T follicular helper cell (primary cell): ENCODE measurements around the gene RPL21.
"Not testable (repeated sequence)": the region's sequence is repeated elsewhere in the genome, so short reads cannot be mapped to it uniquely, and the experiment has no call there.

Experiments used
- DNase-seq: peaks from one replicate; pipeline ENCODE4 v3.0.0-alpha.2; 2020; ENCODE audit warnings: low read depth
- total RNA-seq, 2 experiments: gene quantifications; one replicate each; lab custom pipeline; 2026; lab: John Stamatoyannopoulos, UW

The RPL21 gene
- 779 to 873 reads per million in 2 experiments for total RNA-seq

- peak; percentile 85 for DNase-seq
Observed at GRCh38 chr13:27251166-27252091, at the start of gene RPL21. TSS of gene RPL21 (plus strand) at chr13:27251558. CDS start at chr13:27253777, 2,219 bp downstream.

DNA sequence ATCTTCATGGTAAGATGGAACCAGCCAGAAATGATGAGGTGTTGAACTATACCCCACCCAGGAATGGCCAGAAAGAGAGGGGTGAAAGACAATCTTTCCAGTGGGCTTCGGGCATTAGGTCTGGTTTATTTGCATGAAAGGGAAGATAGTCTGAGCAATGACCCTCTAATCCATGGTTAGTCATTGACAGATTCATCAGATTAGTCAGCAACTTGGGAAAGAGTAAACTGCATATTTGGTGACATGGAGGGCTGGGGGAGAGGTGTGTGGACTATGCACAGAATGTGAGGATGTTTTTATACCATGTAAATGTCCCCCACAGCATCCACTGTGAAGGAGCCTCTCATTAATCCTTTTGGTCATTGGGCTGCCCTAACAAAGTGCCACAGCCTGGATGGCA lies 49.7 kb upstream of the RPL21 start:
- DNase-seq: no peak

DNA sequence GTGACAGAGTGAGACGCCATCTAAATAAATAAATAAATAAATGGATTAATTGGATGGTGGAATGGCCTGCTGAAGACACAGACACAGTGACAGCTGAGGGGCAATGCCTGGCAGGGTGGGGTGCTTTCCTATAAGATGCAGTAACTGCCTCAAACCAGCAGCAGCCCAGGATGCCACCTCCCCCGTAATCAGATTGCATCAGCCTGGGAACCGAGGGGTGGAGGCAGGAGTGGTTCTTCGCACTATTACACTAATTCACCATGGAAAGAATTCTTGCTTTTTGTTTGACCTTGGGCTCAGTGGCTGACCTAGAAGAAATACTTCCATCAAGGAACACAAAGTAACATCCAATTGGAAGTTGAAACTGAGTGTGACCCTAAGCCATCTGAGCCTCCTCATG lies 48.2 kb upstream of the RPL21 start:
- DNase-seq: no peak

- no peak for DNase-seq
Observed at GRCh38 chr13:27203854-27204253, 47.5 kb upstream of the RPL21 start.

GRCh38 chr13:27208514-27208913 lies 42.8 kb upstream of the RPL21 start:
- DNase-seq: no peak

- no peak for DNase-seq
Observed at GRCh38 chr13:27211271-27211670, 40.1 kb upstream of the RPL21 start.

- DNase-seq: no peak
Observed at GRCh38 chr13:27211771-27212364, 39.5 kb upstream of the RPL21 start.

DNA sequence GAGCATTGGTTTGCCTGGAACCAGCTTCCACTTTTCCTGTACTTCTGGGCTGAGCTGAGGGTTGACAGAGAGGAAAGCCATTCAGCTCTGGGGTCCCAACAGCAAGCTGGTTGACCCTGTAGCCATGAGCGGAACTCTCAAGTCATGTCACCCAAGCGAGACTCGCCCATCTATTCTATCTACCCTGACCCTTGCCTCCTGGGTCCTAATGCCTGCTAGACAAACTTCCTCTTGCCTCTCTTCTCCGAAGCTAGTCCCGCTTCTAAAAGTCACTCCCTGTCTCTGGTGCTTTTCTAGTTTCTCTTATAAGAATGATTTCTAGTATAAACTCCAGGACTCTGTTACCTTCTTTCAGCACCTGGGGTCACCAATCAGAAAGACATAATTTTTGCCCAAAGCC lies 38.0 kb upstream of the RPL21 start:
- DNase-seq: not testable (repeated sequence)

- not testable (repeated sequence) for DNase-seq
Observed at GRCh38 chr13:27217791-27218190, 33.6 kb upstream of the RPL21 start.

DNA sequence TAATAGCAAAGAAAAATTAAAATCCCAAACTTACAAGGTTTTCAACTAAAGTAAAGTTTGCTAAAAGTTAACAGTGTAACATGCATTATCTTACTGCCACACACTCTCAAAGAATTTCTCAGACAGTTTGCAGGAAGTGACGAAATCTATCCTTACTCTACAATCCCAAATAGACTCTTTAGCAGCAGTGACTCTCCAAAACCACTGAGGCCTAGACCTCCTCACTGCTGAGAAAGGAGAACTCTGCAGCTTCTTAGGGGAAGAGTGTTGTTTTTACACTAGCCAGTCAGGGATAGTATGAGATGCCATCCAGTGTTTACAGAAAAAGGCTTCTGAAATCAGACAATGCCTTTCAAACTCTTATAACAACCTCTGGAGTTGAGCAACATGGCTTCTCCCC lies 32.5 kb upstream of the RPL21 start:
- not testable (repeated sequence) for DNase-seq

- DNase-seq: no peak
Observed at GRCh38 chr13:27219611-27220010, 31.7 kb upstream of the RPL21 start.

GRCh38 chr13:27222100-27222499 lies 29.3 kb upstream of the RPL21 start:
- not testable (repeated sequence) for DNase-seq

- no peak for DNase-seq
Observed at GRCh38 chr13:27226991-27227390, 24.4 kb upstream of the RPL21 start.

DNA sequence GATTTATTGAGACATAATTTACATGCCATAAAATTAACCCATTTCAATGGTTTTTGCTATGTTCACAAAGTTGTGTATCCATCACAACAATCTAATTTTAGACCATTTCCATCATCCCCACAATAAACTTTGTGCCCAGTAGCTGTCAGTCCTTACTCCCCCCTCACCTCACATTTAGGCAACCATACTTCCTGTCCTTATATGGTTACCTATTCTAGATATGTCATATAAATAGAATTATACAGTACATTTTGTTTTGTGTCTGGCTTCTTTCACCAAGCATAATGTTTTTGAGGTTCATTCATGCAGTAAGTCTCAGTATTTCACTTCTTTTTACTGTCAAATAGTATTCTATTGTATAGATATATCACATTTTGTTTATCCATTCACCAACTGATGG lies 23.2 kb upstream of the RPL21 start:
- DNase-seq: no peak

- no peak for DNase-seq
Observed at GRCh38 chr13:27229642-27230041, 21.7 kb upstream of the RPL21 start.

DNA sequence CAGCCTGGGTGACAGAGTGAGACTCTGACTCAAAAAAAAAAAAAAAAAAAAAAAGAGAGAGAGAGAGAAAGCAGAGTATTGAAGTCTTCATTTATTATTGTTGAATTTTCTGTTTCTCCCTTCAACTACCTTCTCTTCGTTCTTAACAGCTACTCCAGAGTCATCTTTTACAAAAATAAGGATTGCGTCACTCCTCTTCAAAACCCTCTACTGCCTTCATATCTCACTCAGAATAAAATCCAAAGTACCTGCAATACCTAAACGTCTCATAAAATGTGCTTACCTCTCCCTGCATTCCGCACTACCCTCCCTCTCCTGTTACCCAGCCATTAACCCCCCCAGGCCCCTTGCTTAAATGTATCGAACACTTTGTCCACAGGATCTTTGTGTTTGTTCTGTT lies 17.4 kb upstream of the RPL21 start:
- no peak for DNase-seq

DNA sequence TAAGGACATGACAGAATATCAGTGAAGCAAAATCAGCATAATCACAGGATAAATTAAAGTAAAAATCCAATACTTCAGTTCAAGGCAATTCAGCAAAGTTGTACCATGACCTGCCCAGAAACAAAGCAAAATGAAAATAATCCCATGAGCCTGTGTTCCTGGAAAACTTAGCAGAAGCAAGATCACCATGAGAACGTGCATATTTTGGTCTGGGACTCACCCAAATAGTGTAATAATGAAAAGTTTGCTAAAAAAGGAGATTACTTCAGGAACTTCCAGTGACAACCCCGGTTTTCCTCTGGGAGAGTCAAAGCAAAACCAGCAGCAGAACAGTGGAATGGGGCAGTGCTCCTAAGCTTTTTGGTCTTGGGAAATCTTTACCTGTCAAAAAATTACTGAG lies 14.9 kb upstream of the RPL21 start:
- DNase-seq: no peak

- no peak for DNase-seq
Observed at GRCh38 chr13:27242702-27243101, 8.7 kb upstream of the RPL21 start.

DNA sequence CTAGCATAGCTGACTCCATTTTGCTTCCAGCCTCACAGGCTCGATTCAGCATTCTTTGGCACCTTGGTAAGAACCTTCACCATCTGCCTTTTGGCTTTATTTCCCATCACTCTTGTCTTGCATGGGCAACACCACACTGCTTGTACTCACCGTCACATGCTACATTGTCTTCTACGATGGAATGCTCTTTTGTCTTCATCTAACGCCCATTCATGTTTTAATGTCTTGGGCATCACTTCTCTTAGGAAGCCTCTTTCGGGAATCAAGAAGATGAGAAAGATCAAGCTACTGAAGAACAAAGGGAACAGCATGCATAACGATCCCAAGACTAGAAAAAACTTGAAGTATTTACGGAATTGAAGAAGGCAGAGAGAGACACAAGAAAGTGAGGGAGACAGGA lies 5.7 kb upstream of the RPL21 start:
- DNase-seq: no peak

DNA sequence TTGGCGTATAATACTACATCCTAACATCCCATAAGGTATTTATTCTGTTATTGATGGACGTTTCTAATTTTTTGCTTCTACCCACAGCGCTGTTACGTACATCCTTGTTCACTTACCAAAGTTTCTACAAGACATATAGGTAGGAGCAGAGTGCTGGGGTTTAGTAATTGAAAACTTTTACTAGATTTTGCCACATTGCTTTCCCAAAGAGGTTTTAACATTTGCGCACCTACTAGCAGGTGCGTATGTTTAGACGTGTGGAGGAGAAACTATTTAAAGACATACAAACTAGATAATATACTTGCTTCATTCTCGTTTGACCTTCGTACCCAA lies 559 bp upstream of the RPL21 start:
- DNase-seq: no peak

DNA sequence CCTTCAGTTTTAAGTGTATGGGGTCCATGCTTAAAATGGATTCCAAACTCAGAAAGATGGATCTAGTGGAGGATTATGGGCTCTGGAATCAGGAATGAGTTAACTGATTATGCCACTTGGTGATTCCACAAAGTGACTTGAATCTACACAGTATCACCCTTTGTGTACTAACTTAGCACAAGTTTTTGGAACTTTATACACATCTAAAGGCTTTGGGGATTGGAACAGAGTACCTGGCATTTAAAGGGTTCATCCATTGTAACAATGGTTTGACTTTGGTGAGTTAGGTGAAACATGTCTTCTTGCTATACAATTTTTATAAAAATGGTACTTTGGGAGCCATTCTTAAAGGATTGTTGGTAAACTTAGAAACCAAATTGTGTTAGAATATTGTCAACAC lies 1.1 kb downstream of the RPL21 start:
- DNase-seq: no peak

GRCh38 chr13:27257233-27257568 lies 5.8 kb downstream of the RPL21 start:
- DNase-seq: no peak

DNA sequence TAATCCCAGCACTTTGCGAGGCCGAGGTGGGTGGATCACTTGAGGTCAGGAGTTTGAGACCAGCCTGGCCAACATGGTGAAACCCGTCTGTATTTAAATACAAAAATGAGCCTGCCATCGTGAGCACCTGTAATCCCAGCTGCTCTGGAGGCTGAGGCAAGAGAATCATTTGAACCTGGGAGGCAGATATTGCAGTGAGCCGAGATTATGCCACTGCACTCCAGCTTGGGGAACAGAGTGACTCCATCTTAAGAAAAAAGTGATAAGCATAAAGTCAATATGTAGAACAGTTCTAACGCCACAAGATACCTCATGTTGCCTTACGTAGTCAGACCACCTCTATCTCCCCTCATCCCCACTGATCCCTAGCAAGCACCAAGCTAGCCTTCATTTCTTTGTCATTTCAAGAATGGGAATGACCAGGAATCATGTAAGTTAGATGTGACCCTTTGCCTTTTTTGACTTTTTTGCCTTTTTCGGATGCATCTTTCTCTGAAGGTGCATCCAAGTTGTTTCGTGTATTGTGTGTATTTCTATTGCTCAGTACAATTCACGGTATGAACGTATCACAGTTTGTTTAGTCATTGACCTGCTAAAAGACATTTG lies 6.4 kb downstream of the RPL21 start:
- no peak for DNase-seq
